ENCODE measurements around the gene METTL24.
A peak's percentile ranks its signal among the peaks of the same experiment; 100 is the strongest.

METTL24 gene

GRCh38 chr6:110338820-110339470 is 19.2 kb downstream of the METTL24 start:
- H3K4me3 Mint-ChIP-seq = no peak overlapping the region
- H3K4me1 Mint-ChIP-seq = peaks cover 45% of the 10 kb centered on the region
- TF ChIP-seq, protein P1, sequence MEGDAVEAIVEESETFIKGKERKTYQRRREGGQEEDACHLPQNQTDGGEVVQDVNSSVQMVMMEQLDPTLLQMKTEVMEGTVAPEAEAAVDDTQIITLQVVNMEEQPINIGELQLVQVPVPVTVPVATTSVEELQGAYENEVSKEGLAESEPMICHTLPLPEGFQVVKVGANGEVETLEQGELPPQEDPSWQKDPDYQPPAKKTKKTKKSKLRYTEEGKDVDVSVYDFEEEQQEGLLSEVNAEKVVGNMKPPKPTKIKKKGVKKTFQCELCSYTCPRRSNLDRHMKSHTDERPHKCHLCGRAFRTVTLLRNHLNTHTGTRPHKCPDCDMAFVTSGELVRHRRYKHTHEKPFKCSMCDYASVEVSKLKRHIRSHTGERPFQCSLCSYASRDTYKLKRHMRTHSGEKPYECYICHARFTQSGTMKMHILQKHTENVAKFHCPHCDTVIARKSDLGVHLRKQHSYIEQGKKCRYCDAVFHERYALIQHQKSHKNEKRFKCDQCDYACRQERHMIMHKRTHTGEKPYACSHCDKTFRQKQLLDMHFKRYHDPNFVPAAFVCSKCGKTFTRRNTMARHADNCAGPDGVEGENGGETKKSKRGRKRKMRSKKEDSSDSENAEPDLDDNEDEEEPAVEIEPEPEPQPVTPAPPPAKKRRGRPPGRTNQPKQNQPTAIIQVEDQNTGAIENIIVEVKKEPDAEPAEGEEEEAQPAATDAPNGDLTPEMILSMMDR (IDR thresholded peaks at IDR 0.05; ENCODE audit: unreplicated experiment in 3 of 3) = no peak
- H3K27ac Mint-ChIP-seq = peak overlapping the region in 2 of 3 experiments; percentile 57 to 72
- H3K36me3 Mint-ChIP-seq (ENCODE audit: low read depth) = no peaks in the 10 kb centered on the region
- no peaks in the 10 kb centered on the region for H3K9me3 Mint-ChIP-seq
- peaks cover 5% of the 10 kb centered on the region for H3K27me3 Mint-ChIP-seq (ENCODE audit: low read depth)

- no peaks in the 10 kb centered on the region for H3K9me3 Mint-ChIP-seq
- H3K36me3 Mint-ChIP-seq (ENCODE audit: low read depth) = no peaks in the 10 kb centered on the region
- H3K4me1 Mint-ChIP-seq = peaks cover 46% of the 10 kb centered on the region
- no peak overlapping the region for H3K4me3 Mint-ChIP-seq
- H3K27ac Mint-ChIP-seq = peak overlapping the region in 1 of 3 experiments; percentile 8
- peaks cover 7% of the 10 kb centered on the region for H3K27me3 Mint-ChIP-seq (ENCODE audit: low read depth)
- TF ChIP-seq, protein P1 (IDR thresholded peaks at IDR 0.05; ENCODE audit: unreplicated experiment in 3 of 3) = no peak
Measured at GRCh38 chr6:110337486-110337885, 20.7 kb downstream of the METTL24 start.

GRCh38 chr6:110334423-110335180 is 23.5 kb downstream of the METTL24 start:
- Mint-ChIP-seq H3K4me3 (no peak overlapping the region), H3K27me3 (ENCODE audit: low read depth) (peaks cover 7% of the 10 kb centered on the region), H3K4me1 (peaks cover 58% of the 10 kb centered on the region), H3K27ac (peak overlapping the region; percentile 52 to 63 (median 61)), H3K36me3 (ENCODE audit: low read depth) (no peaks in the 10 kb centered on the region), H3K9me3 (no peaks in the 10 kb centered on the region)
- TF ChIP-seq, protein P1 (IDR thresholded peaks at IDR 0.05; ENCODE audit: unreplicated experiment in 3 of 3) = no peak

GRCh38 chr6:110332281-110332680 is 25.9 kb downstream of the METTL24 start:
- Mint-ChIP-seq H3K27ac (peak overlapping the region; percentile 96 to 99 (median 97)), H3K4me1 (peaks cover 70% of the 10 kb centered on the region), H3K27me3 (ENCODE audit: low read depth) (peaks cover 12% of the 10 kb centered on the region), H3K4me3 (no peak overlapping the region), H3K36me3 (ENCODE audit: low read depth) (no peaks in the 10 kb centered on the region), H3K9me3 (no peaks in the 10 kb centered on the region)
- TF ChIP-seq, protein P1 (IDR thresholded peaks at IDR 0.05; ENCODE audit: unreplicated experiment in 3 of 3) = no peak

DNA sequence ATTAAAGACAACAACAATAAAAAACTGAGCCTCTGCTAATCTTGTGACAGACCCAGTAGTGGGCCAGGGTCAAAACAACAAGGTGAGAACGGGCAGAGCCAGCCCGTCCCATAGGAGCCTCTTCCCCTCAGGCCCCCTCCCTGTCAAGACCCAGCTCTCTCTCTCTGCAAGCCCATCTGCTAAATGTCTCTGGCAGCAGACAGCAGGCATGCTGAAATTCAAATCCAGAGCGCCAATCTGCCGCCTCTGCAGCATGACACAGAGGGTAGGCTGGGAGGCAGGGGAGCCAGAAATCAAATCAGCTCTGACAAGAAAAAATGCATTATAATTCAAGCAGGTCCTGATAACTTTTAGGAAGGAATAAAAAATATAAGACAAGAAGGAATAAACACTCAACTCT is 26.3 kb downstream of the METTL24 start:
- Mint-ChIP-seq H3K27ac (peak overlapping the region; percentile 96 to 99 (median 97)), H3K4me1 (peaks cover 75% of the 10 kb centered on the region), H3K36me3 (ENCODE audit: low read depth) (no peaks in the 10 kb centered on the region), H3K9me3 (no peaks in the 10 kb centered on the region), H3K4me3 (peak overlapping the region in 2 of 3 experiments; percentile 17 to 20), H3K27me3 (ENCODE audit: low read depth) (peaks cover 12% of the 10 kb centered on the region)
- TF ChIP-seq, protein P1 (IDR thresholded peaks at IDR 0.05; ENCODE audit: unreplicated experiment in 3 of 3) = no peak

Data from nephron (organoid).